GM12872 (cell line): ENCODE results near the gene RBP3.

Source experiments
- CTCF ChIP-seq: IDR thresholded peaks from 3 replicates; pipeline ENCODE4 v1.5.1; 2011; ENCODE audit warnings: low read depth, mild to moderate bottlenecking, low read length, moderate library complexity; ENCODE audit not compliant: insufficient read depth

RBP3 gene

GRCh38 chr10:47325303-47326291, 22.6 kb upstream of the RBP3 start:
- TF ChIP-seq CTCF = no peak

- no peak for TF ChIP-seq CTCF
These were observed 21.7 kb upstream of the RBP3 start for GRCh38 chr10:47326306-47326926.

GRCh38 chr10:47326927-47327330, 21.2 kb upstream of the RBP3 start:
- no peak for TF ChIP-seq CTCF

- no peak for TF ChIP-seq CTCF
These were observed 18.3 kb upstream of the RBP3 start for GRCh38 chr10:47329855-47330254.

- TF ChIP-seq CTCF = no peak
These were observed 17.8 kb upstream of the RBP3 start for GRCh38 chr10:47330366-47330765.

GRCh38 chr10:47330804-47331203, 17.4 kb upstream of the RBP3 start:
- no peak for TF ChIP-seq CTCF

- no peak for TF ChIP-seq CTCF
These were observed 16.7 kb upstream of the RBP3 start for GRCh38 chr10:47331491-47331890.
